Left lung (tissue), 10 donors: ENCODE results near the gene KCNAB1. TPM values are rescaled to one million over a fixed set of nuclear protein-coding genes. Genes with fewer than 3 reads are reported as not detected.

Source experiments
- ATAC-seq: fragments of 200-7000 bp; cut with Tn5 transposase; one replicate; pipeline ENCODE4 v1.9.1; 2020; ENCODE audit warnings: moderate library complexity
- DNase-seq, 4 donors: peaks; one replicate each; pipeline ENCODE4 v3.0.0-alpha.2; 2013 to 2020
- H3K27ac ChIP-seq, 2 donors: fragments of 200-600 bp; sonication (generic) in 1 of 2; one replicate each; pipeline versions ENCODE4 v1.5.0 to v1.8.0; 2020 to 2021
- H3K27me3 ChIP-seq, 2 donors: fragments of 200-600 bp; sonication (generic) in 1 of 2; one replicate each; pipeline versions ENCODE4 v1.5.0 to v1.8.0; 2020 to 2021
- H3K36me3 ChIP-seq, 2 donors: fragments of 200-600 bp; sonication (generic) in 1 of 2; one replicate each; pipeline versions ENCODE4 v1.5.0 to v1.8.0; 2020 to 2021
- H3K4me1 ChIP-seq, 2 donors: fragments of 200-600 bp; one replicate each; pipeline ENCODE4 v1.8.0; 2021
- H3K4me3 ChIP-seq, 2 donors: fragments of 200-600 bp; sonication (generic) in 1 of 2; one replicate each; pipeline versions ENCODE4 v1.5.0 to v1.8.0; 2020 to 2021; ENCODE audit warnings: mild to moderate bottlenecking in 1 of 2
- H3K9me3 ChIP-seq, 2 donors: fragments of 200-600 bp; sonication (generic) in 1 of 2; one replicate each; pipeline versions ENCODE4 v1.5.0 to v1.8.0; 2020 to 2021
- CTCF ChIP-seq, 2 donors: fragments of 200-600 bp; sonication (generic) in 1 of 2; IDR thresholded peaks; one replicate each; pipeline versions ENCODE4 v1.5.0 to v1.8.0; 2021; ENCODE audit warnings: antibody characterized with exemption in 2 of 2
- intact Hi-C, 2 donors: fragments of 100-400 bp; cut with DNase I; formaldehyde crosslinking; loops; one replicate each; pipeline versions ENCODE4 v1.11.2 to v1.14.2; 2022
- polyA plus RNA-seq, 6 donors: library from polyadenylated mRNA; unstranded; fragments of 120-200 nt; gene quantifications; one replicate each; pipeline ENCODE4 v1.2.1, GENCODE V29; 2013; ENCODE audit not compliant: insufficient read length in 6 of 6
- total RNA-seq, 2 donors: library from RNA; stranded (reverse); fragmentation: NEBNext Ultra II Directional; extraction: Animal tissue kit (Norgen Biotek cat#: 25700); gene quantifications; one replicate each; pipeline ENCODE4 v1.2.1, GENCODE V29; 2021
- donor health status: DM: no; HTN: yes; CAD: no.
- donor health status: DM: no; HTN: no; CAD: no.

Gene KCNAB1
- total and polyA plus RNA-seq, 8 donors, result 0.58 to 1.7 (median 1.5) TPM

GRCh38 chr3:156535798-156536197 lies 415.4 kb downstream of the KCNAB1 start:
- H3K4me3 ChIP-seq, result no peak overlapping the region
- H3K36me3 ChIP-seq, result peaks cover 0 to 35% of the 10 kb centered on the region in 2 donors
- H3K27me3 ChIP-seq, result no peaks in the 10 kb centered on the region
- ATAC-seq, result no peak
- intact Hi-C loops, result no loop called here
- no peak for TF ChIP-seq CTCF (IDR thresholded peaks at IDR 0.05)
- peak overlapping the region in 1 of 2 donors; percentile 62 for H3K27ac ChIP-seq
- H3K9me3 ChIP-seq, result no peaks in the 10 kb centered on the region
- H3K4me1 ChIP-seq, result peaks cover 7 to 10% of the 10 kb centered on the region in 2 donors
- no peak for DNase-seq

- no peaks in the 10 kb centered on the region for H3K27me3 ChIP-seq
- ATAC-seq (no peak), DNase-seq (no peak)
- H3K4me3 ChIP-seq, result no peak overlapping the region
- intact Hi-C loops, result no loop called here
- no peaks in the 10 kb centered on the region for H3K9me3 ChIP-seq
- TF ChIP-seq CTCF (IDR thresholded peaks at IDR 0.05), result no peak
- peaks cover 0 to 44% of the 10 kb centered on the region in 2 donors for H3K36me3 ChIP-seq
- no peak overlapping the region for H3K27ac ChIP-seq
- peaks cover 7 to 10% of the 10 kb centered on the region in 2 donors for H3K4me1 ChIP-seq
Measured at GRCh38 chr3:156536524-156537316, 416.3 kb downstream of the KCNAB1 start.

- intact Hi-C loops, result no loop called here
- H3K9me3 ChIP-seq, result no peaks in the 10 kb centered on the region
- no peak overlapping the region for H3K27ac ChIP-seq
- H3K4me1 ChIP-seq, result peaks cover 7 to 20% of the 10 kb centered on the region in 2 donors
- no peak for DNase-seq
- no peaks in the 10 kb centered on the region for H3K27me3 ChIP-seq
- TF ChIP-seq CTCF (IDR thresholded peaks at IDR 0.05), result no peak
- no peak overlapping the region for H3K4me3 ChIP-seq
- no peak for ATAC-seq
- peaks cover 0 to 68% of the 10 kb centered on the region in 2 donors for H3K36me3 ChIP-seq
Measured at GRCh38 chr3:156539051-156539450, 418.7 kb downstream of the KCNAB1 start.

DNA sequence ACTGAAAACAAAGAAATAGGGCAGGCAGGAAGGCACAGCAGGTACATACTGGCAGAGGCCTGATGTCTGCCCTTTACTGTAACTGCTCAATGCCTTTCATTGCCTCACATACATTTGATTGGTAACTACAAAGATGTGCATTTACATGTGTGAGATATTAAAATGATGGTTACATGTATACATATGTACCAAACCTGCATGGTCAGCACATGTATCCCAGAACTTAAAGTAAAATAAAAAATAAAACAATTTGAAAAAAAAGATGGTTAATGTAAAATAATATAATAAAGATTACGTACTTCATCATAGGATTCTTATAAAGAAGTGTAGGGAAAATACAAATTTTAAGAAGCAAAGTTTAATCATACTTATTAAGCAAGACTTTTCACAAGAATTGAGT lies 419.4 kb downstream of the KCNAB1 start:
- DNase-seq (no peak), ATAC-seq (no peak)
- H3K4me1 ChIP-seq, result peaks cover 3 to 20% of the 10 kb centered on the region in 2 donors
- H3K36me3 ChIP-seq, result peaks cover 0 to 75% of the 10 kb centered on the region in 2 donors
- intact Hi-C loops, result no loop called here
- H3K27me3 ChIP-seq, result no peaks in the 10 kb centered on the region
- H3K9me3 ChIP-seq, result no peaks in the 10 kb centered on the region
- no peak overlapping the region for H3K27ac ChIP-seq
- no peak overlapping the region for H3K4me3 ChIP-seq
- TF ChIP-seq CTCF (IDR thresholded peaks at IDR 0.05), result no peak

- H3K9me3 ChIP-seq, result no peaks in the 10 kb centered on the region
- TF ChIP-seq CTCF (IDR thresholded peaks at IDR 0.05), result no peak
- DNase-seq (no peak), ATAC-seq (no peak)
- intact Hi-C loops, result no loop called here
- no peak overlapping the region for H3K4me3 ChIP-seq
- peak overlapping the region in 1 of 2 donors; percentile 35 for H3K27ac ChIP-seq
- H3K27me3 ChIP-seq, result no peaks in the 10 kb centered on the region
- peaks cover under 1 to 10% of the 10 kb centered on the region in 2 donors for H3K4me1 ChIP-seq
- H3K36me3 ChIP-seq, result peaks cover 0 to 99% of the 10 kb centered on the region in 2 donors
Measured at GRCh38 chr3:156542101-156543042, 422.0 kb downstream of the KCNAB1 start.
